Measurements from ENCODE around the gene SLC17A1.

DNA sequence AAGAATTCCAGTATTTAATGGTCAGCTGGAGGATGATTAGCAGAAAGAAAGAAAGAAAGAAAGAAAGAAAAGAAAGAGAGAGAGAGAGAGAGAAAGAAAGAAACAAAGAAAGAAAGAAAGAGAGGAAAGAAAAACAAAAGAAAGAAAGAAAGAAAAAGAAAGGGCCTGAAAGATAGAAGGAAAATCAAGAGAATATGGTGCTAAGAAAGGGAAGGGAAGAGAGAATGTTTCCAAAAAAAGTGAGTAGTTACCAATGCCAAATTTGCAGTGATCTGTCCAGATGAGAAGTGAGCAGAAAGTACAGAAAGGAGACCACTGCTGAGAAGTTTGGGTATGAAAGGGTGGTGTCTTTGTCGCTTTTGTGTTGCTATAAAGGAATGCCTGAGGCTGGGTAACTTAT lies 50.7 kb downstream of the SLC17A1 start:
- TF ChIP-seq, protein P1, sequence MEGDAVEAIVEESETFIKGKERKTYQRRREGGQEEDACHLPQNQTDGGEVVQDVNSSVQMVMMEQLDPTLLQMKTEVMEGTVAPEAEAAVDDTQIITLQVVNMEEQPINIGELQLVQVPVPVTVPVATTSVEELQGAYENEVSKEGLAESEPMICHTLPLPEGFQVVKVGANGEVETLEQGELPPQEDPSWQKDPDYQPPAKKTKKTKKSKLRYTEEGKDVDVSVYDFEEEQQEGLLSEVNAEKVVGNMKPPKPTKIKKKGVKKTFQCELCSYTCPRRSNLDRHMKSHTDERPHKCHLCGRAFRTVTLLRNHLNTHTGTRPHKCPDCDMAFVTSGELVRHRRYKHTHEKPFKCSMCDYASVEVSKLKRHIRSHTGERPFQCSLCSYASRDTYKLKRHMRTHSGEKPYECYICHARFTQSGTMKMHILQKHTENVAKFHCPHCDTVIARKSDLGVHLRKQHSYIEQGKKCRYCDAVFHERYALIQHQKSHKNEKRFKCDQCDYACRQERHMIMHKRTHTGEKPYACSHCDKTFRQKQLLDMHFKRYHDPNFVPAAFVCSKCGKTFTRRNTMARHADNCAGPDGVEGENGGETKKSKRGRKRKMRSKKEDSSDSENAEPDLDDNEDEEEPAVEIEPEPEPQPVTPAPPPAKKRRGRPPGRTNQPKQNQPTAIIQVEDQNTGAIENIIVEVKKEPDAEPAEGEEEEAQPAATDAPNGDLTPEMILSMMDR (IDR thresholded peaks at IDR 0.05) = no peak
- TF ChIP-seq POLR2A (IDR thresholded peaks at IDR 0.05) = no peak

Data from right lobe of liver (tissue), 4 donors.